ENCODE data around the gene CDK10.

CDK10 gene

GRCh38 chr16:89744813-89745212, 58.3 kb downstream of the CDK10 start:
- Histone ChIP-seq H3K36me3 (ENCODE audit: control insufficient read depth in 1 of 2, insufficient read depth in 2 of 2, low read length in 2 of 2) (peaks cover 28 to 75% of the 10 kb centered on the region in 2 donors), H3K27ac (ENCODE audit: low read depth, low read length) (no peak overlapping the region), H3K4me1 (ENCODE audit: control insufficient read depth in 1 of 2, insufficient read depth in 2 of 2, low read length in 2 of 2) (peaks cover 0 to 4% of the 10 kb centered on the region in 2 donors), H3K9me3 (ENCODE audit: control insufficient read depth in 1 of 2, low read length in 2 of 2) (no peaks in the 10 kb centered on the region), H3K9ac (ENCODE audit: low read depth in 1 of 2, low read length in 2 of 2) (no peak overlapping the region), H3K27me3 (ENCODE audit: control insufficient read depth in 1 of 2, insufficient read depth in 2 of 2, low read length in 2 of 2) (no peaks in the 10 kb centered on the region), H3K4me3 (ENCODE audit: low read depth in 1 of 2, low read length in 2 of 2) (no peak overlapping the region)
